GM19023 (cell line): ENCODE measurements around the gene EVI2A.

Experiments used
- ATAC-seq: cut with Tn5 transposase; IDR thresholded peaks from one replicate; pipeline ENCODE4 v1.9.1; 2021; ENCODE audit warnings: mild to moderate bottlenecking, moderate library complexity; ENCODE audit not compliant: unreplicated experiment

Gene EVI2A

GRCh38 chr17:31279401-31279800 lies 42.0 kb downstream of the EVI2A start:
- no peak for ATAC-seq

- no peak for ATAC-seq
Measured at GRCh38 chr17:31275116-31275515, 46.3 kb downstream of the EVI2A start.

- ATAC-seq, result no peak
Measured at GRCh38 chr17:31274252-31274651, 47.2 kb downstream of the EVI2A start.

DNA sequence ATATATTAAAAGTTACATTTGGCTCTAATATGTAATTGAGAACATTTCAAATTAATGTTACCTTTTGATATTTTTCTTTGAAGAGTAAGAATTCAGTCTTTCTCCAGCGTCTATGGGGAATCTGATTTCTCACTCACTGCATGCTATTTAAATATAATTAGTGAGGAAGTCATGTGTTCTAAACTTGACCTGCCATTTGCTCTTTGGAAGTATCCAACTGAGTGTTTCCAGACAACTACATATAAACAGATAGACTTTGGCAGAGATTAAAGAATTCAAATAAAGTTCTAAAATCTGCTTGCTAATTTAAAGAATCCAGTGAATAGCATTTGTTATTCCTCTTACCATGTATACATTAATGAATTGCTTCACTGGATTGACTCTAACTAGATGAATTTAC lies 47.9 kb downstream of the EVI2A start:
- ATAC-seq, result no peak

DNA sequence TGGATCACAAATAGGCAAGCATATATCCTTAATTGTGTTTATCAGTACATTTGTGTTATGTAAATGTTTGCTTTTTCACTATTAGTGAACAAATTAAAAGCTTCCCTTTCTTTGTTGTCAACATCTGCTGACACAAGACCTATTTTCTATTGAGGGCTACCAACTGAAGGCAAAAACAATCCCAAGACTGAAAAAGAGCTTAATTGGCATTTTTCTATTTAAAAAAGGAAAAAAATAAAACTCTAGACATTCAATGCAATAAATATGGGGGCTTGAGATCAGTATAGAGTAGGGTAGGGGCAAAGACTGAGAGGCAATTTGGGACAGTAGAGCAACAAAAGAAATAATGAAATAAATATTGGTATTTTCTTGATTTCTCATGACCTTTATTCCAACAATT lies 48.6 kb downstream of the EVI2A start:
- ATAC-seq, result no peak

DNA sequence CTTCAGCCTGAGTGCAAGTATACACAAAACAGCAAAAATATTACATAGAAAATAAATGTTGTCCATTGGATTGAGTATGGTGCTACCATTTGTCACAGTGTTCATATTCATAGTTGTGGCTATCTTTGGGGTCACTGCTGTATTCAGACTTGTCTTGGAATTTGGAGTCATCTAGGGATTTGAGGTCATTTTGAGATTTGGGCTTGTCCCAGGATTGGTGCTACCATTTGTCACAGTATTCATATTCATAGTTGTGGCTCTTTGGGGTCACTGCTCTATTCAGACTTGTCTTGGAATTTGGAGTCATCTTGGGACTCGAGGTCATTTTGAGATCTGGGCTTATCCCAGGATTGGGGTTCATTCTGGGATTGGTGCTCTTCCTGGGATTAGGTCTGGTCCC lies 49.2 kb downstream of the EVI2A start:
- no peak for ATAC-seq

GRCh38 chr17:31269578-31269983 lies 51.8 kb downstream of the EVI2A start:
- no peak for ATAC-seq

DNA sequence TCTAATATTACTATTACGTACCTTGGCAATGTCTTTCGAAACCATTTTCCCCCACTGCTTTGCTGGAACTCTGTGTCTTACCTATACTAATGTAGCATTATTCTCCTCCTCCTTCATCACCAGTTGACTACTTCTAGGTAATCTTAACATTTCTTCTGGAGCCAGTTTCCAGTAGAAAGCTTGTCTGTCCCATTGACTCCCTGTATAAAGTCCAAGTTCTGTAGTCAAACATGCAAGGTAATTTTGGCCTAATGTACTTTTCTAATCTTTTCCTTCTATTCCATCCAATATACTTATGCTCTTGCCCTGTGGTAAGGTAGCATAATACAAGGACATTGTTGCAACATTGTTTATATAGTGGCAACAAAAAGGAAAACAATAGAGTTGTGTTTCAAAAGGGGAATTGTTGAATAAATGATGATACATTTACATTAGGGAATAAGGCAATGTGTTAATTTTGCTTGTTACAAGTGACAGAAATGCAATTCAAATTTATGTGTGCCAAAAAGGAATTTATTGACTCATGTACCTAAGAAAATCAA lies 52.3 kb downstream of the EVI2A start:
- ATAC-seq, result no peak
